AG10803 (cell line): ENCODE results near the gene CHN2.

ENCODE experiments used
- DNase-seq: peaks from one replicate; pipeline ENCODE4 v3.0.0; 2010; ENCODE audit warnings: low read depth
- H3K4me3 ChIP-seq: 2 replicates; pipeline ENCODE4 v1.5.1; 2011; ENCODE audit warnings: mild to moderate bottlenecking, low read length, control low read depth
- TF ChIP-seq, protein P1 (sequence below): conservative IDR thresholded peaks from 2 replicates; pipeline ENCODE4 v1.5.1; 2011; ENCODE audit warnings: mild to moderate bottlenecking, low read length, control low read depth, inconsistent platforms

Gene CHN2

DNA sequence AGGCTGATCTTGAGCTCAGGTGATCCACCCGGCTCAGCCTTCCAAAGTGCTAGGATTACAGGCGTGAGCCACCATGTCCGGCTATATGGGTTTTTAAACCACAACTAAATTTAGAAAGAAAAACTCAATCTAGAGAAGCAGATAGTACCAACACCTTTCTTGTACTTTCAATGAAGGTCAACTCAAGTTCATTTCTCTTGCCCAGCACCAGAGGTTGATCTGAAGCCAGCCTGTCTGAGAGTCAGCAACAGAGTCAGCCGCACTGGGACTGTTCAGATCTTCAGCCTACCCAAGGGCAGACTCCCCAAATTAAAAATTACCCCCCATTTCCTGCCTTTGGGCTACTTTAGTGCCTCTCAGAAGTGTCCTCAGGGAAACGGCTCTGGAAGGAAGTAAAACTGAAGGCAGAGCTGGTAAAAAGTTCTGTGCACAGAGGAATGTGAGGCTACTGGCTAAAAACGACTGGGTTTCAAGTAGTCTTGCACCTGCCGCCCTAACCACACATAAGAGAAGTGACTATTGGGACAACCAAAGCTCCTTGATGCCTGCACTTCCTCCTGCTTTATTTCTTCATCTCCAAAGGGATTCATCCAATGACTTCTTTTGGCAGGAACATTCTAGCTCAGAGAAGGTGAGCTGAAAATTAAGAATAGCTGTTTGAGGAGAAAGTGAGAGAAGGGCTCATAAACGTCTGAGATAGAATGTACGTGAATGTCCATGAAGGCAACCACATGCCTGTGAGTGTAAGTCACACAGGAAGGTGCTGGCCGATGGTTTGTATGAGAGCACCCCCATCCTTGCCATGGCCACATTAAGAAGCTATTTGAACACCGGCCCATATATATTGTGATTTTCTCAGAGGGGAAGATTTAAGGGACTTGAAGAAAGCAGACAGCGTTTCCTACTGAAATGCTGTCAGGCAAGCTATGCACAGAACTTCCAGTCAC, 226.7 kb downstream of the CHN2 start:
- no peak for DNase-seq
- H3K4me3 ChIP-seq: no peak overlapping the region
- TF ChIP-seq, protein P1, sequence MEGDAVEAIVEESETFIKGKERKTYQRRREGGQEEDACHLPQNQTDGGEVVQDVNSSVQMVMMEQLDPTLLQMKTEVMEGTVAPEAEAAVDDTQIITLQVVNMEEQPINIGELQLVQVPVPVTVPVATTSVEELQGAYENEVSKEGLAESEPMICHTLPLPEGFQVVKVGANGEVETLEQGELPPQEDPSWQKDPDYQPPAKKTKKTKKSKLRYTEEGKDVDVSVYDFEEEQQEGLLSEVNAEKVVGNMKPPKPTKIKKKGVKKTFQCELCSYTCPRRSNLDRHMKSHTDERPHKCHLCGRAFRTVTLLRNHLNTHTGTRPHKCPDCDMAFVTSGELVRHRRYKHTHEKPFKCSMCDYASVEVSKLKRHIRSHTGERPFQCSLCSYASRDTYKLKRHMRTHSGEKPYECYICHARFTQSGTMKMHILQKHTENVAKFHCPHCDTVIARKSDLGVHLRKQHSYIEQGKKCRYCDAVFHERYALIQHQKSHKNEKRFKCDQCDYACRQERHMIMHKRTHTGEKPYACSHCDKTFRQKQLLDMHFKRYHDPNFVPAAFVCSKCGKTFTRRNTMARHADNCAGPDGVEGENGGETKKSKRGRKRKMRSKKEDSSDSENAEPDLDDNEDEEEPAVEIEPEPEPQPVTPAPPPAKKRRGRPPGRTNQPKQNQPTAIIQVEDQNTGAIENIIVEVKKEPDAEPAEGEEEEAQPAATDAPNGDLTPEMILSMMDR: no peak

DNA sequence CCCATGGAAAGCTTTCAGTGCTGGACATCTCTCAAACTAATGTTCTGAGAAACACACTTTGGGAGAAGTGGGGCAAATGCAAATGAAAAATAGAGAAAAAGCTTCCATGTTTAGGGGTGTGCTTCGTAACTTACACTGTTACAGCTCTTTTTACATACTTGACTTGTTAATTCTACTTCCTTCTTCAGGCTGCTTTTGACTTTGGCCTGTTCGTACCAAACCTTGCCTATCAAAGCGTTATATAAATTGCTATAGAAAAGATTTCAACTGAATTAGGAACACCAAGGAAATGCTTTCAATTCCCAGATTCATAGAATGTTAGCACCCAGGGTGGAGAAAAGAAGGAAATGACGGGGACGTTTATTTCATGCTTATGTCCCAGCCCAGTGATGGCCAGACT, 228.3 kb downstream of the CHN2 start:
- no peak for DNase-seq
- TF ChIP-seq, protein P1: no peak
- H3K4me3 ChIP-seq: no peak overlapping the region

DNA sequence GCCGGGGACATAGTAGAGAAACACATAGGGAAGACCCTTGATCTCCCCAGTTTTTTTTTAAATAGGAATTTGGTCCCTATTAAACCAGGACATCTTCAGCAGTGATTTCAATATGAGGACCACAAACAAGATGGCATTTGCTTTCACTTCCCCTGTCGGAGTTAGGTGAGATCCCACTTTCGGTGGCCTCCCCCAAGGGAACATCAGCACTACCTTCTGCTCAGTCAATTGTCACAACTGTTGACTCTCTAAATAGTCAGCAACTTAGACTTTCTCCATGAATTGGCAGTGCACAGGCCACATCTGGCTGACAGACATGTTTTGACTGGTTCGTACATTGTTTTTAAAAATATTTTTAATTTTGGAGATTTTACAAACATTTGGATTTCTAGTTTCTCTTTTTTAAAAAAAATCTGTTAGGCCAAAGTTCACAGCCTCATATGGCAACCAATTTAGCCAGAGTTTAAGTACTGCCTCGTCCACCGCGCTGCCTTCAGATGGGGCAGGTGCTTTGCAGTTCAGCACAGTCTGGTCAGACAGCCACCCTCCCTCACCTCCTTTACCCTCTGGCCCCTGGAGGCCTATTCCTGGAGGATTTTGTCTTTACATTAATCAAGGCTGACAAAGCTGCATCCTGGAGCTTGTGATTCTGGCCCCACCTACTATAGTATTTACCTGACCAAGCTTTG, 229.9 kb downstream of the CHN2 start:
- H3K4me3 ChIP-seq: no peak overlapping the region
- peak; percentile 23 for DNase-seq
- TF ChIP-seq, protein P1: no peak

DNA sequence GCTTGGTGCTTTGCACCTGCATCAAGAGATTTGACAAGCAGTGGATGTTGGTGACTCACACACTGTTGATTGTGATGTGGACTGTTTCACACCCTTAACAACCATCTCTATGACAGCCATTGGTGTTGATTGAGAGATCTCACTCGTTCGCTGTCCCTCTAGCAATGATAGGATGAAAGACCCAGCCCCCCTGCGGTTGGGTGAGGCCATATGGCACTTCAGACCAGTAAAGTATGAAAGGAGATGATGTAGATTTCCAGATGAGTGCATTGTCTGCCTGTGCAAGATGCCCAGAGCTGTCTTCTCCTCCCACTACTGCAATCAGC, 230.4 kb downstream of the CHN2 start:
- H3K4me3 ChIP-seq: no peak overlapping the region
- TF ChIP-seq, protein P1: no peak
- DNase-seq: no peak

DNA sequence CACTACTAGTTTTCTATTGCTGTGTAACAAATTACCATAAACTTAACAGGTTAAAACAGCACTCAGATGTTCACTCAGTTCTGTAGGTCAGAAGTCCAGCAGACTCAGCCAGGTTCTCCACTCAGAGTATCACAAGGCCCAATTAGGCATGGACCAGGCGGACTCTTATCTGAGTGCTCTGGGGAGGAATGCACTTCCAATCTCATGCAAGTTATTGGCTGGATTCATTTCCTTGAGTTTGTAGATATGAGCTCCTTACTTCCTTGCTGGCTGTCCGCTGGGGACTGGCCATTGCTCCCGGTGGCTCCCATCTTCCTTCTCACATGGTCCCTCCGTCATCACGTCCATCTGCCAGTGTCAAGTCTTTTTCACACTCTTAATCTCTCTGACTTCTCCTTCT, 232.0 kb downstream of the CHN2 start:
- no peak overlapping the region for H3K4me3 ChIP-seq
- DNase-seq: no peak
- TF ChIP-seq, protein P1: no peak

DNA sequence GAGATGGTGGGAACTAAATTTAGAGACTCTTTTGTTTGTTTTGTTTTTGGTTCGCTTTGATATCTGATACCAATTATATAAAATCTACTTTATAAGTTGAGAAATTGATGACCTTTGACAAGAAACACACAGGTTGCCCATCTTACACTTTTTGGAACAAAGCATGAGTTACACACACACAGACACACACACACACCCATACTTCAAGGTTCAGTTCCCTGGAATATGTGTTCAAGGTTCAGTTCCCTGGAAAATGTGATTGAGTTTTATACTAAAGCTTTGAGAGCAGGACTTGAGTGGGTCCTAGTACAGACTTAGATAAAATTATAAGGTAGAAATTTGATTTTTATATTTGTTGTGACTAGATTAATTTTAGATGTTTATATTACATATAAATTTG, 234.8 kb downstream of the CHN2 start:
- H3K4me3 ChIP-seq: no peak overlapping the region
- DNase-seq: no peak
- TF ChIP-seq, protein P1: no peak
